Measurements from ENCODE around the gene GANAB. TPM values are rescaled to one million over a fixed set of nuclear protein-coding genes. Genes with fewer than 3 reads are reported as not detected.

Gene GANAB
- total and polyA plus RNA-seq, 4 donors, result 104 to 266 (median 168) TPM

DNA sequence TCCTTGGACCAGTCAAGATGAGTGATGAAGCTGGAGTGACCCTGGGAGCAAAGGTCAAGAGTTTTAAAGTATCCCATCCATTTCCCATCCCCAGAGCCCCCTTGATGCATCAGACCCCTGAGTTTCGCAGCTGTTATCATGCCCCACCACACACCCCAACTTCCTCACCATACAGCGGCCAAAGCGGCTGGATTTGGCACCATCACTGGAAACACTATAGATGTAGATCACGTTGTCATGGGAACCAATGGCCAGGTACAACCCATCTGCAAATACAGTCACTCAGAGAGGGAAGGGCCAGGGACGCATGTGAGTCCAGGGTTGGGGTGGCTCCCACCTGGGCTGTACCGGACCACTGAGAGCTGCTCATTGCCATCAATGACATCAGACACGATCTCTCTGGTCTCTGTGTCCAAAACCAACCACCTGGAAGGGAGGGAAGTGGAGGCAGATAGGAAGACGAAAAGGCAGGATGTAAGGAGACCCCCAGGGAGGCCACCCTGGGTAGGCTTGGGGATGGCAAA is 42.6 kb downstream of the GANAB start:
- H3K9me3 ChIP-seq (ENCODE audit: control insufficient read depth in 4 of 4, insufficient read depth in 3 of 4, low read length in 3 of 4), result no peaks in the 10 kb centered on the region
- H3K4me3 ChIP-seq, result no peak overlapping the region
- 95 to 97% methylated on average over 8 of the region's 8 CpGs for WGBS, 2 donors
- no peaks in the 10 kb centered on the region for H3K27me3 ChIP-seq (ENCODE audit: control insufficient read depth in 3 of 3, insufficient read depth in 3 of 3, low read length in 2 of 3)
- H3K36me3 ChIP-seq (ENCODE audit: control insufficient read depth in 4 of 4, insufficient read depth in 4 of 4, low read length in 4 of 4), result peaks cover 0 to 38% (median 20%) of the 10 kb centered on the region in 4 donors
- no peak for DNase-seq
- TF ChIP-seq, protein P1, sequence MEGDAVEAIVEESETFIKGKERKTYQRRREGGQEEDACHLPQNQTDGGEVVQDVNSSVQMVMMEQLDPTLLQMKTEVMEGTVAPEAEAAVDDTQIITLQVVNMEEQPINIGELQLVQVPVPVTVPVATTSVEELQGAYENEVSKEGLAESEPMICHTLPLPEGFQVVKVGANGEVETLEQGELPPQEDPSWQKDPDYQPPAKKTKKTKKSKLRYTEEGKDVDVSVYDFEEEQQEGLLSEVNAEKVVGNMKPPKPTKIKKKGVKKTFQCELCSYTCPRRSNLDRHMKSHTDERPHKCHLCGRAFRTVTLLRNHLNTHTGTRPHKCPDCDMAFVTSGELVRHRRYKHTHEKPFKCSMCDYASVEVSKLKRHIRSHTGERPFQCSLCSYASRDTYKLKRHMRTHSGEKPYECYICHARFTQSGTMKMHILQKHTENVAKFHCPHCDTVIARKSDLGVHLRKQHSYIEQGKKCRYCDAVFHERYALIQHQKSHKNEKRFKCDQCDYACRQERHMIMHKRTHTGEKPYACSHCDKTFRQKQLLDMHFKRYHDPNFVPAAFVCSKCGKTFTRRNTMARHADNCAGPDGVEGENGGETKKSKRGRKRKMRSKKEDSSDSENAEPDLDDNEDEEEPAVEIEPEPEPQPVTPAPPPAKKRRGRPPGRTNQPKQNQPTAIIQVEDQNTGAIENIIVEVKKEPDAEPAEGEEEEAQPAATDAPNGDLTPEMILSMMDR (IDR thresholded peaks at IDR 0.05; ENCODE audit: control extremely low read depth, extremely low read depth), result no peak
- H3K27ac ChIP-seq (ENCODE audit: low read depth in 1 of 2, low read length in 1 of 2), result no peak overlapping the region
- H3K9ac ChIP-seq (ENCODE audit: insufficient read depth in 1 of 2, low read length in 2 of 2), result no peak overlapping the region
- peaks cover 8 to 33% (median 12%) of the 10 kb centered on the region in 5 donors for H3K4me1 ChIP-seq (ENCODE audit: control insufficient read depth in 5 of 5, insufficient read depth in 5 of 5, low read length in 5 of 5)
- no peak for ATAC-seq (ENCODE audit: insufficient read depth, low FRiP score)

DNA sequence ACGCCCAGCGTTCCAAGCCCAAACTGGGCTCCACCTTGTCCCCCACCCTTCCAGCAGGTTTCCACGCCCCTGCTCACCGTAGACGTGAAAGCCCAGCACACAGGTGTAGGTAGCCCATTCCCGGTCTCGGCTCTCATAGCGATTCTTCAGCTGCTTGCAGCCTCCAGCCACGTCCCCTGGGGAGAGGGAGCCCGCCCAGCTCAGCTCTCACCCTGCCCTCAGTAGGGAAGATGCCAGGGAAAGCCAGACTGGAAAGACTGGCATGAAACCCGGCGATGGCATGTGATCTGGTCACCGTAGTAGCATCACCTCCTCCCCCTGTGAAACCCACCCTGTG is 43.4 kb downstream of the GANAB start:
- peaks cover 4 to 34% (median 21%) of the 10 kb centered on the region in 4 donors for H3K36me3 ChIP-seq (ENCODE audit: control insufficient read depth in 4 of 4, insufficient read depth in 4 of 4, low read length in 4 of 4)
- no peak for DNase-seq
- H3K9me3 ChIP-seq (ENCODE audit: control insufficient read depth in 4 of 4, insufficient read depth in 3 of 4, low read length in 3 of 4), result no peaks in the 10 kb centered on the region
- TF ChIP-seq, protein P1 (IDR thresholded peaks at IDR 0.05; ENCODE audit: control extremely low read depth, extremely low read depth), result no peak
- peaks cover 8 to 36% (median 12%) of the 10 kb centered on the region in 5 donors for H3K4me1 ChIP-seq (ENCODE audit: control insufficient read depth in 5 of 5, insufficient read depth in 5 of 5, low read length in 5 of 5)
- H3K4me3 ChIP-seq, result no peak overlapping the region
- no peaks in the 10 kb centered on the region for H3K27me3 ChIP-seq (ENCODE audit: control insufficient read depth in 3 of 3, insufficient read depth in 3 of 3, low read length in 2 of 3)
- WGBS, 2 donors, result 77 to 89% methylated on average over 13 of the region's 13 CpGs
- H3K9ac ChIP-seq (ENCODE audit: insufficient read depth in 1 of 2, low read length in 2 of 2), result no peak overlapping the region
- no peak for ATAC-seq (ENCODE audit: insufficient read depth, low FRiP score)
- H3K27ac ChIP-seq (ENCODE audit: low read depth in 1 of 2, low read length in 1 of 2), result peak overlapping the region in 1 of 2 donors; percentile 96

DNA sequence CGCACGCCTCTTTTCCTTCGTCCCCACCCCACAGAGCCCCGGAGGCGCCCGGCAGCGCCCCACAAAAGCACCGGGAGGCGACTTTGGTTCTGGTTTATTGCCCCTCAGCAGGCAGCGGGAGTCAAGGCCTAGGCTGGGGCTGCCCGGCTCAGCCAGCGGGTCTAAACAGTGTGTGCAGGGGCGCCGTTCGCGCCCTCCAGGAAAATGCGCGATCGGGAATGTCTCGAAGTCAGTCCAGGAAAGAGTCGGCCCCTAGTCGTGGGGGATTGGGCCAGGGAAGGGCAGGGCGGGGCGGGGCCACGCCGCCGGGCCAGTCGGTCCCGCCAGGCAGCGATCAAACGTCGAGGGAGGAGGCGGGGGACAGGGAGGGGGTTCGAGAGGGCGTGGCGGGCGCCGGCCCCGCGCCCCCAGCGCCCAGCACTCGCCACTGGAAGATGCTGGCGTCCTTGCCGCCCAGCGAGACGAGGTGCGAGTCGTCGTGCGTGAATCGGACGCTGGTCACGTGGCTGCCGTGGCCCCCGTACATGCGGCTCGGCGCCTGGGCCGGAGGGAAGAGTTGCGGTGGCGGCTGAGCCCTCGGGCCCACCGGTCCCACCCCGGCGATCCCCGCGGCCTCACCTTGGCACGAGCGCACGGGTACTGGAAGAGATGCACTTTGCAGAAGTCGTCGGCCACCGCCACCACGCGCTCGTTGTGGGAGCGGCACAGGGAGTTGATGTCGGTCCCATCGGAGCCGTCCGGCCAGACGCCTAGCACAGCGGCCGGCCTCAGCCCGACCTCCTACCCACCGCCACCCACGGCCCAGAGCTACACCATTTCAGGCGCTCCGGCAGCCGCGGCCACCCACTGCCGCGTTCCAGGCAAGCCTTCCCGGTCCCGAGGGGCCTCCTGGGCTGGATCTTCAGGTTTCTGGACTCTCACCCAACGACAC is 44.0 kb downstream of the GANAB start:
- TF ChIP-seq, protein P1 (IDR thresholded peaks at IDR 0.05; ENCODE audit: control extremely low read depth, extremely low read depth), result no peak
- Histone ChIP-seq H3K4me3 (peak overlapping the region; percentile 20), H3K36me3 (ENCODE audit: control insufficient read depth in 4 of 4, insufficient read depth in 4 of 4, low read length in 4 of 4) (peaks cover 8 to 35% (median 26%) of the 10 kb centered on the region in 4 donors), H3K9ac (ENCODE audit: insufficient read depth in 1 of 2, low read length in 2 of 2) (no peak overlapping the region), H3K27me3 (ENCODE audit: control insufficient read depth in 3 of 3, insufficient read depth in 3 of 3, low read length in 2 of 3) (no peaks in the 10 kb centered on the region), H3K4me1 (ENCODE audit: control insufficient read depth in 5 of 5, insufficient read depth in 5 of 5, low read length in 5 of 5) (peaks cover 8 to 36% (median 12%) of the 10 kb centered on the region in 5 donors), H3K9me3 (ENCODE audit: control insufficient read depth in 4 of 4, insufficient read depth in 3 of 4, low read length in 3 of 4) (no peaks in the 10 kb centered on the region), H3K27ac (ENCODE audit: low read depth in 1 of 2, low read length in 1 of 2) (peak overlapping the region; percentile 75 to 96)
- peak; percentile 60 to 87 (median 86) for DNase-seq
- peak; percentile 68 for ATAC-seq (ENCODE audit: insufficient read depth, low FRiP score)
- WGBS, 2 donors, result 27 to 30% methylated on average over 84 to 96 of the region's 96 CpGs
